HG02571 (cell line): Measurements from ENCODE around the gene ZCCHC10.
A peak's percentile ranks its signal among the peaks of the same experiment; 100 is the strongest.
"Not testable (repeated sequence)": the region's sequence is repeated elsewhere in the genome, so short reads cannot be mapped to it uniquely, and the experiment has no call there.

ENCODE experiments used
- ATAC-seq: cut with Tn5 transposase; IDR thresholded peaks from one replicate; pipeline ENCODE4 v1.9.1; 2021; ENCODE audit warnings: mild to moderate bottlenecking, moderate library complexity; ENCODE audit not compliant: unreplicated experiment

Gene ZCCHC10

DNA sequence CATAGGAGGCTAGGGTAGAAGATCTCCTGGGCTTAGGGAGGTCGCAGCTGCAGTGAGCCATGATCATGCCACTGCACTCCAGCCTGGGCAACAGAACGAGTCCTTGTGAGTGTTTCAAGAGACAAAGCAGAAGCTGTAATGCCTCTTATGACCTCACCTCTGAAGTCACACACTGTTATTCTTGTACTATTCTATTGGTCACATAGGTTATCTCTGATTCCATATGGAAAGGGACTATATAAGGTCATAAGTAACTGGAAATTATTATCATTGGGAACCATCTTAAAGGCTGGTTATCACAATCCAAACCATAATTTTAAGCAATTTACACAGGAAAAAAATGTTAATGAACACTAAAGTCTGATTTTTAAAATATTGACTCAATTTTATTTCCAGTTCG is 45.1 kb downstream of the ZCCHC10 start:
- no peak for ATAC-seq

DNA sequence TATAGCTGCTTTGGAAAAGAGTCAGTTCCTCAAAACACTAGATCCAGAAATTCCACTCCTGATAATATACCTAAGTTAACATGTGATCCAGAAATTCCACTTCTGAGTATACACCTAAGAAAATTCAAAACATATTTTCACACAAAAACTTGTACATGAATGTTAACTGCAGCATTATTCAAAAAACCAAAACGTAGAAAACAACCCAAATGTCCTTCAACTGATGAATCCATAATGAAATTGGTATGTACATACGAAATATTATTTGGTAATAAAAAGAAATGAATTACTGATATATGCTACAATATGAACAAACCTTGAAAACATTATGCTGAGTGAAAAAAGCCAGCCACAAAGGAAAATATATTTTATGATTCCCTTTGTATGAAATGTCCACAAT is 46.4 kb downstream of the ZCCHC10 start:
- no peak for ATAC-seq

DNA sequence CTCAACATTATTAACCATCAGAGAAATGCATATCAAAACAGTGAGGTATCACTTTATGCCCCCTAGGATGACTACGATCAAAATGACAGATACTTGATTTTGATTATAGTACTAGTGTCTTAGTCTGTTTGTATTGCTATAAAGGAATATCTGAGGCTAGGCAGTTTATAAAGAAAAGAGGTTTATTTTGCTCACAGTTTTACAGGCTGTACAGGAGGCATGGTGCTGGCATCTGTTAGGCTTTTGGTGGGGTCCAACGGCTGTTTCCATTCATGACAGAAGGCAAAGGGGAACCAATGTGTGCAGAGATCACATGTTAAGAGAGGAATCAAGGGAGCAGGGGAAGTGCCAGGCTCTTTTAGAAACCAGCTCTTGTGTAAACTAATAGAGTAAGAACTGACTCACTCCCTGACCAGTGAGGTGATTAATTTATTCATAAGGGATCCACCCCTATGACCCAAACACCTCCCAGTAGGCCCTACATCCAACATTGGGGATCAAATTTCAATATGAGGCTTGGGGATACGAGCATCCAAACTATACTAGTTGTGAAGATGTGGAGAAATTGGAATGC is 46.9 kb downstream of the ZCCHC10 start:
- no peak for ATAC-seq

DNA sequence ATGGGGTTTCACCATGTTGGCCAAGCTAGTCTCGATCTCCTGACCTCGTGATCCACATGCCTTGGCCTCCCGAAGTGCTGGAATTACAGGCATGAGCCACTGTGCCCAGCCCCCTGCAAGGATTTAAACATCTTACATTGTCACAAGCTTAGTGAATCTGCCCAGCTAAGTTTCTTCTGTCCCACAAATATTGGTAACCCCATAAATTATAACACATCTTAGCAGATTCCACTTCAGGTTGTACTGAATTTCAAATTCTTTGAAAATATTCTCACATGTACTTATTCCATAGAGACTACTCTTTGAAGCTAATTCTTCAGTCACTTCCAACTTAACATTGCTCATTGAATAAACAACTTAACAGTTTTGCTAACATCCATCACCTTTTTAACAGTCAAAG is 49.5 kb downstream of the ZCCHC10 start:
- ATAC-seq: no peak

DNA sequence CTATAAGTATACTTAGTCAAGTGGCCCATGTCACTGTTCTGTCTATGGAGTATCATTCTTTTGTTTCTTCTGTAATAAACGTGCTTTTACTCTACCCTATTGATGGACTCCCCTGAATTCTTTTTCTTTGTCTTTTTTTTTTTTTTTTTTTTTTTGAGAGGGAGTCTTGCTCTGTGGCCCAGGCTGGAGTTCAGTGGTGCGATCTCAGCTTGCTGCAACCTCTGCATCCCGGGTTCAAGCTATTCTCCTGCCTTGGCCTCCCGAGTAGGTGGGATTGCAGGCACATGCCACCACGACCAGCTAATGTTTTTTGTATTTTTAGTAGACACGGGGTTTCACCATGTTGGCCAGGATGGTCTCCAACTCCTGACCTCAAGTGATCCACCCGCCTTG is 53.9 kb downstream of the ZCCHC10 start:
- not testable (repeated sequence) for ATAC-seq

DNA sequence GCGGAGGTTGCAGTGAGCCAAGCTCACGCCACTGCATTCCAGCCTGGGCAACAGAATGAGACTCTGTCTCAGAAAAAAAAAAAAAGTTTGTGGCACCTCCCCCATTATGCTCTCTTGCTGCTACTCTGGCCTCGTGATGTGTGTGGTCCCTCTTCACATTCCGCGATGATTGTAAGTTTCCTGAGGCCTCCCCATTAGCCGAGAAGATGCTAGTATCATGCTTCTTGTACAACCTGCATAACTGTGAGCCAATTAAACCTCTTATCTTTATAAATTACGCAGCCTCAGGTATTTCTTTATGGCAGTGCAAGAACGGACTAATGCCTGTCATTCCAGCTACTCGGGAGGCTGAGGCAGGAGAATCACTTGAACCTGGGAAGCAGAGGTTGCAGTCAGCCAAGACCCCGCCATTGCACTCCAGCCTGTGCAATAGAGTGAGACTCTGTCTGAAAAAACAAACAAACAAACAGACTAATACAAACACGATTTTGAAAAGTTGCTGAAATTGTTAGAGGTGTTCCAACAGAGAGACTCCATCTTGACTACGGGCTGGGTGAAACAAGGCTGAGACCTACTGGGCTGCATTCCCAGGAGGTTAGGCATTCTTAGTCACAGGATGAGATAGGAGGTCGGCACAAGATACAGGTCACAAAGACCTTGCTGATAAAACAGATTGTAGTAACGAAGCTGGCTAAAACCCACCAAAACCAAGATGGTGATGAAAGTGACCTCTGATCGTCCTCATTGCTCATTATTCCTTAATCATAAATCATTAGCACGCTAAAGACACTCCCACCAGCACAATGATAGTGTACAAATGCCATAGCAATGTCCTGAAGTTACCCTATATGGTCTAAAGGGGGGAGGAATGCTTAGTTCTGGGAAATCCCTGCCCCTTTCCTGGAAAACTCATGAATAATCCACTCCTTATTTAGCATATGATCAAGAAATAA is 54.6 kb downstream of the ZCCHC10 start:
- no peak for ATAC-seq

DNA sequence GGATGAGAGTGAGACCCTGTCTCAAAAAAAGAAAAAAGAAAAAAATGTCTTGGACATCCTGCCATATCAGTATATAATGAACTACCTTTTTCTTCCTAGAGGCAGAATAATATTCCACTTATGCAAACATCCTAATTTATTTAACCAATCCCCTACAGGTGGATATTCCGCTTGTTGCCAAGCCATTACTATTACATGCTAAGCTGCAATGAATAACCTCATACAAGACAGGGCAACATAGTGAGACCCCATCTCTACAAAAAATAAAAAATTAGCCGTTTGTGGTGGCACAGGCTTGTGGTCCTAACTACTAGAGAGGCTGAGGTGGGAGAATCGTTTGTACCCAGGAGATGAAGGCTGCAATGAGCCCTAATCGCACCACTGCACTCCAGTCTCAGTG is 61.2 kb downstream of the ZCCHC10 start:
- no peak for ATAC-seq

DNA sequence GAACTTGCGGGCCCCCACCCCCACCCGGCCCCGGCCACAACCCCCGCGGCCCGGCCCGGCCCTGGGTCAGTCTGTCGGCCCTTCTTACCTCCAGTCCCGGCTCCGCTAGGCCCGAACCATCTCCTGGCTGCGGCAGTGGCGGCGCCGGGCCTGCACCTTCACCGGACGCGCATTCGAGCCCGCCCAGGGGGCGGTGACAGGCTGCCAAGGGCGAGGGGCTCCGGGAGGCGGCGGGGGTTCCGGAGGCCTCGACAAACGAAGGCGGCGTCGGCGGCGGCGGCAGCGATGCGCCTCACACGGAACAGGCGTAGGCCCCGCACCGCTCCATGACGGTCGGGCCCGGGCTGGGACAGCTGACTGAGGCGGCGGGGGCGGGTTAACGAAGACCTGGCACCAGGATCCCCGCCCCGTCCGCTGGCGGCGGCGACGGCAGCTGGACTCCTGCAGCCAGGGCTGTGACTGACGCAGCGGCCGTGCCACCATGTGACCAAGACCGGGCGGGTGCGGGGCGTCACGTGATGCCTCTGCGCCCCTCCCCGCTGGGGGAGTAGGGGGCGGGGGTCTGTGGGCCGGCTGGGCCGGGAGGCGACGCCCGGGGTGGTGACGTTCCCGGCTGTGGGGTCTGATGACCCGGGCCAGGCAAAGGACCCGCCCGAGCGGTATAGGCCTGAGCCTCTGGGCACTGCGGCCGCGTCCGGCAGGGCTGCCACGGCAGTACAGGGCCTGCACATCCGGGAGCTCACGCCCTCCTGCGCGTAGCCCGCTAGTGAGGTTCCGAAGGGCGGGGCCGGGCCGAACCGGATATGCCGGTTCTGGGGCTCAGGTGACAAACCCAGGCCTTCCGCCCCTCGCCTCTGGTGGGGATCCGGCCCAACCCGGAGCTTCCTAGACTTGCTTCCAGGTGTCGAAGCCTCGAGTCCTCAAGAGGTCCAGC is 62.9 kb downstream of the ZCCHC10 start, which contains the start of gene AFF4:
Gene AFF4 (minus strand): TSS at position 464 of the 934 bp plus-strand sequence. CDS start 26,445 bp downstream, outside the sequence.
- ATAC-seq: peak; percentile 93

DNA sequence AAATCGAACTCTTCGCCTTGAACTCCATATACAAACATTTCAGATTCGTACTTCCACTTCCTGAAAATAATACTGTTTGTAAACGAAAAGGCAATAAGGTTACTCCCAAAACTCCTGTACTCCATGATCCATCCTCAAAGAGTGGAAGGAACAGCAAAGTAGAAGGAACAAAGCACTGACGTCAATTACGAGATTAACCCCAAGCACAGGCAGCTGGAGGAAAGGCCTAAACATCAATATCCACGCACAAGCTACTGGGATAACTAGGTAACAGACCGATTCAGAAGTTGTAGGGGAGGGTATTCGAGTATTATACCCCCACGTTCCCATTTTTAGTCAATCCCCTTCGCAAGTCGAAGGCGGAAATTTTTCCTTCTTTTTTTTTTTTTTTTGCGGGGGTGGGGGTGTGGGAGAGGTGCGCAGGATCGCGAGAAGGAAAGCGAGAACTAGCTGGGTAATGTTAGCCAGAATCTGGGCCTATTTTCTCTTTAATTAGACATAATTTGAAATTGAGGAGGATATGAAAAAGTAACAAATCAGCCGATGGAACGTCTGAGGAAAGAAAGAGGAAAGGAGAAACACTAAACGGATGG is 63.8 kb downstream of the ZCCHC10 start:
- ATAC-seq: no peak

DNA sequence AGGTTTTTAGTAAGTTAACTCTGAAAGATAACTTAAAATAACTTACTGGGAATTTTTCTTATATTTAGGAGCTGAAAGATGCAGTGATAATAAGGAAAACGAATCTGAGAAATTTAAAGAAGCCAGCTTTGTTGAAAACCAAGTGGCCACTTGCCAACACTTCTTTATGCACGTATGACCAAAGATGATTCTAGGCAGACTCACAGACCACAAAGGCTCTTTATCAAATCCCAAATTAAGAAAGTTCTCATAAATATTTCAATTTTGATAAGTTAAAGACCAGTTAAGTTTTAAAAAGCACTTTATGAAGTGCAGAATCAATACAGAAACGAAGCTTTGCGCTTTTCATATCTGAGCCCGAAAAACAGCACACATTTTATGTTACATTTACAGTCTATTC is 64.5 kb downstream of the ZCCHC10 start:
- no peak for ATAC-seq

DNA sequence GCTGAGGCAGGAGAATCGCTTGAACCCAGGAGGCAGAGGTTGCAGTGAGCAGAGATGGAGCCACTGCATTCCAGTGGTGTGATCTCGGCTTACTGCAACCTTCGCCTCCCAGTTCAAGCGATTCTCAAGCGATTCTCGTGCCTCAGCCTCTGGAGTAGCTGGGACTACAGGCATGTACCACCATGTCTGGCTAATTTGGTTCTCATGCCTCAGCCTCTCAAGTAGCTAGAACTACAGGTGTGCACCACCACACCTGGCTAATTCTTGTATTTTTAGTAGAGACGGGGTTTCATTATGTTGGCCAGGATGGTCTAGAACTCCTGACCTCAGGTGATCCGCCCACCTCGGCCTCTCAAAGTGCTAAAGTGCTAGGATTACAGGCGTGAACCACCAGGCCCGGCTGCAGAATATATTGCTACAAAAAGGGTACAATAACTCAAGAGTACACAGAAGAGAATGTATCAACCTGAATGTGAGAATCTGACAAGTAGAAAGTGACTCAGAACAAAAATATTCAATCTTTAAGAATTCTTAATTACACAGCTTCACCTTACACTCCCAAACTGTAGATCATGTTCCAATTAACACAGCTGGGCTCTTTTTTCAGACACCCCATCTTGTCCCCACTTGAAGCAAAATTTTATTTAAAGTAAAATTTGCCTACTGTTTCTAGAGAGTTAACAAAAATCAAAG is 65.1 kb downstream of the ZCCHC10 start:
- ATAC-seq: not testable (repeated sequence)

DNA sequence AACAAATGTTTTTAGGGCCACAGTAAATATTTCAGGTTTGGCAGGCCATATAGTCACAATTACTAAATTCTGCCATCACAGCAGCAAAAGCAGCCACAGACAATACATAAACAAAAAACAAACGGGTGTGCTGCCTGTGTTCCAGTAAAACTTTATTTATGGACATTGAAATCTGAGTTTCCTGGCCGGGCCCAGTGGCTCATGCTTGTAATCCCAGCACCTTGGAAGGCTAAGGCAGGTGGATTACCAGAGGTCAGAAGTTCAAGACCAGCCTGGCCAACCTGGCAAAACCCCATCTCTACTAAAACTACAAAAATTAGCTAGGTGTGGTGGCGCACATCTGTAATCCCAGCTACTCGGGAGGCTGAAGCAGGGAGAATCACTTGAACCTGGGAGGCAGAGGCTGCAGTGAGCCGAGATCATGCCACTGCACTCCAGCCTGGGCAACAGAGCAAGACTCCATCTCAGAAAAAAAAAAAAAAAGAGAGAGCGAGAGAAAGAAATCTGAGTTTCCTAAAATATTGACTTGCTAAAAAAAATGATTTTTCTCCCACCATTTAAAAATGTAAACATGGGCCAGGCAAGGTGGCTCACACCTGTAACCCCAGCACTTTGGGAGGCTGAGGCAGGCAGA is 70.1 kb downstream of the ZCCHC10 start:
- ATAC-seq: not testable (repeated sequence)

DNA sequence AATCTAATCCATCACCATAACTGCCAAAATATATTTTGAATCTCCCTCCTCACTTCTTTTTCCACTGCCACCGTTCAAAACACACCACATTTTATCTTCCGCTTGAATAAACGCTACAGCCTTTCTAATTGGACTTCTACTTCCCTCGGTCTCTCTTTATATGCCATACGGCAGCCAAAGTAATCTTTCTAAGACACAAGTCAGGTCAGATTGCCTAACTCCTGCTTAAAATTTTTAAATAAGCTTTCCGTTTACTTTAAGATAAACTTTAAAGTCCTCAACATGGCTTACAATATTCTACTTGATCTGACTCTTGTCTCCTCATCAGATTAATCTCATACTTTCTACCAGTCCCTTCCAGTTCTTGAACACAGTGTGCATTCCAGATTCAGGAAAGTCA is 72.6 kb downstream of the ZCCHC10 start:
- ATAC-seq: no peak

DNA sequence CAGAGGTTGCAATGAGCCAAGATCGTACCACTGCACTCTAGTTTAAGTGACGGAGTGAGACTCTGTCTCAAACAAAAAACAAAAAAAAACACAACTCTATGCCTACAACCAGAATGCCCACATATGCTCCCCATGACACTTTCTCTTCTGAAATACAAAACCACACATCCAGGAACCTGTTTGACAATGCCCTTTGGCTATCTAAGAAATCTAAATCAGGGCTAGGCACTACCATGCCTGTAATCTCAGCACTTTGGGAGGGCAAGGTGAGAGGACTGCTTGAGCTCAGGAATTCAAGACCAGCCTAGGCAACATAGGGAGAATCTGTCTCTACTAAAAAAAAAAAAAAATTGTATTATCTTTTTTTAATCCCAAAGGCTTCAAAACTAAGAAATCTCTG is 73.5 kb downstream of the ZCCHC10 start:
- ATAC-seq: no peak

DNA sequence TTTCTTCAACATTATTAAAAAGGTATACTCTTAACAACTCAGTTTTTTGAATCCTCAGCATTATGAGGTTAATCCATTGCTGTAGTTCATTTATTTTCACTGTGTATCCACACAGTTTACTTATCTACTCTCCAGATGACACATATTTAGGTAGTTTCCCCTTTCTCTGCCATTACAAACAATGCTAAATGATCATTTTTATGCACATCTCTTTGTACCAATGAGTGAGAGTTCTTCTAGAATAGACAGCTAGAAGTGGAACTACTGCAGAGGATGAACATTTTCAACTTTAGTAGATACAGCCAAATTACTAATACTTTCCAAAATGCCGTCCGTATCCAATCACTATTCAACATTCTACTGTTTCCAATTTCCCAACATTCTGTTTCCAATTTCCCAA is 74.5 kb downstream of the ZCCHC10 start:
- ATAC-seq: no peak

DNA sequence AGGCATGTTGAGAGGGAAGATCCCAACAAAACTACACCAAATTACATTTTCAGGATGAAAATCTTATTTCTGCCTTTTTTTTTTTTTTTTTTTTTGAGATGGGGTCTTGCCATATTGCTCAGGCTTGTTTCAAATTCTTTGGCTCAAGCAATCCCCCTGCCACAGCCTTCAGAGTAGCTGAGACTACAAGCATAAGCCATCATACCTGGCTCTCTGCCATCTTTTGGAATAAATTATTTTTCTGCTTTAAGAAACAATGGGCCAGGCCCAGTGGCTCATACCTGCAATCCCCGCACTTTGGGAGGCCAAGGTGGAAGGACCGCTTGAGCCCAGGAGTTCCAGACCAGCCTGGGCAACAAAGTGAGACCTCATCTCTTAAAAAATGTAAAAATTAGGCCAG is 77.2 kb downstream of the ZCCHC10 start:
- no peak for ATAC-seq

DNA sequence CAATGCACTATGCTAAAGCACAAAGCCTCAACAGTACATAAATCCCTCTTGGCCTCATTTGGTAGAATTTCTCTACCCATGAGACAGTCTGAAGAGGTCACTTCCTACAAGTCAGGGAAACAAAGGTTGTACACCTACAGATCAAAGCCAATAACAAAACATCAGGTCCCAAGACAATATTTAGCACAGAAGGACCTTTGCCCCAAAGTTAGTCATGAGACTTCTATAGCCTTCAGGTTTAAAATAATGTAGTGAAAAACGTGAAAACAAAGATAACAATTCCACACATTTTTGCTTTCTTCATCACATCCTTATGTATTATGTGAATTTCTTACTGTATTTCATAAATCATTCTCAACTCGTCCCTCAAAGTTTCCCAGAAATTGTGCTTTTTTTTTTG is 78.7 kb downstream of the ZCCHC10 start:
- no peak for ATAC-seq
